Loucy (cell line): ENCODE results near the gene CCDC188.

Experiments used
- H2AFZ ChIP-seq: fragments of 200-600 bp; sonication (generic); 2 replicates; pipeline ENCODE4 v1.6.0; 2016; ENCODE audit warnings: antibody characterized with exemption, mild to moderate bottlenecking, low read length, moderate library complexity
- H3F3A ChIP-seq: fragments of 200-600 bp; 2 replicates; pipeline ENCODE4 v1.6.0; 2016; ENCODE audit warnings: antibody characterized with exemption, low read depth, mild to moderate bottlenecking
- H3K27me3 ChIP-seq: fragments of 200-600 bp; sonication (generic); 2 replicates; pipeline ENCODE4 v1.6.1; 2014; ENCODE audit warnings: low read length, mild to moderate bottlenecking; ENCODE audit not compliant: insufficient read depth, poor library complexity, severe bottlenecking
- H3K36me3 ChIP-seq: fragments of 200-600 bp; sonication (generic); 2 replicates; pipeline ENCODE4 v1.6.1; 2016; ENCODE audit warnings: low read length; ENCODE audit not compliant: insufficient read depth
- H3K4me1 ChIP-seq: fragments of 200-600 bp; sonication (generic); 2 replicates; pipeline ENCODE4 v1.5.1; 2014; ENCODE audit warnings: low read length, mild to moderate bottlenecking; ENCODE audit not compliant: insufficient read depth, poor library complexity, severe bottlenecking
- H3K4me2 ChIP-seq: fragments of 200-600 bp; sonication (generic); 2 replicates; pipeline ENCODE4 v1.6.0; 2014; ENCODE audit warnings: antibody characterized with exemption, low read length, low read depth, mild to moderate bottlenecking; ENCODE audit not compliant: poor library complexity, severe bottlenecking
- H3K4me3 ChIP-seq: fragments of 200-600 bp; sonication (generic); 2 replicates; pipeline ENCODE4 v1.5.1; 2014; ENCODE audit warnings: low read length, mild to moderate bottlenecking, mixed read lengths; ENCODE audit not compliant: poor library complexity, severe bottlenecking
- H3K79me2 ChIP-seq: fragments of 200-600 bp; sonication (generic); 2 replicates; pipeline ENCODE4 v1.6.1; 2014; ENCODE audit warnings: low read length; ENCODE audit not compliant: insufficient read depth
- H3K9ac ChIP-seq: fragments of 200-600 bp; sonication (generic); 2 replicates; pipeline ENCODE4 v1.6.0; 2014; ENCODE audit warnings: mild to moderate bottlenecking, low read depth, low read length, moderate library complexity; ENCODE audit not compliant: poor library complexity, severe bottlenecking
- H3K9me2 ChIP-seq: fragments of 200-600 bp; sonication (generic); replicated peaks from 2 replicates; pipeline ENCODE4 v1.6.1; 2016; ENCODE audit warnings: low read depth, low read length, mixed read lengths
- H3K9me3 ChIP-seq: fragments of 200-600 bp; sonication (generic); 2 replicates; pipeline ENCODE4 v1.6.1; 2014; ENCODE audit warnings: mild to moderate bottlenecking, antibody characterized with exemption, low read length, low read depth; ENCODE audit not compliant: insufficient read depth
- H4K20me1 ChIP-seq: fragments of 200-600 bp; sonication (generic); 2 replicates; pipeline ENCODE4 v1.6.0; 2014; ENCODE audit warnings: antibody characterized with exemption, low read length, mild to moderate bottlenecking; ENCODE audit not compliant: insufficient read depth, poor library complexity, severe bottlenecking
- EZH2phosphoT487 ChIP-seq: fragments of 200-600 bp; IDR thresholded peaks from 2 replicates; pipeline ENCODE4 v1.6.1; 2018; ENCODE audit warnings: antibody characterized with exemption, mild to moderate bottlenecking, moderate library complexity, borderline replicate concordance
- TF ChIP-seq, protein P1 (sequence below): fragments of 200-600 bp; sonication (generic); conservative IDR thresholded peaks from 2 replicates; pipeline ENCODE4 v1.5.1; 2014; ENCODE audit warnings: mild to moderate bottlenecking, antibody characterized with exemption, low read length

The CCDC188 gene

DNA sequence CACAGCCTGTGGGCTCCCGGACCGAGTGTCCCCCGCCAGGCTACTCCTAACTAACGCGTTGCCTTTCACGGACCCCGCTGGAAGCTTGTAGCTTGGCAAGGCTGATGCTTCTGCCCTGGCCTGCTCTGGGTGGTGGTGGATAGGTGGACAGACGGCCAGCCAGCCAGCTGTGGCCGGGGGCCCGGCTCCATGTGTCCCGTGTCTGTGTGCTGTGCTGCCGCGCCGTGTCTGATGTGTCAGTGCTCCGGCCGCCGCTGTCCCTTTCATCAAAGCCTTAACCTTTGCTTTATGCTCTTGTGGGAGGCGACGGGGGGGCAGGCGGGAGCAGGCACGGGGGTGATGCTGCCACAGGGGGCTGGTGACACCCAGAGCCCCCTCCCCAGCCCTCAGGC is 5.0 kb downstream of the CCDC188 start:
- Histone ChIP-seq H3K79me2 (no peaks in the 10 kb centered on the region), H3K9ac (no peak overlapping the region), H3K4me3 (no peak overlapping the region), H3K27me3 (no peaks in the 10 kb centered on the region), H4K20me1 (no peaks in the 10 kb centered on the region), H3K9me3 (no peaks in the 10 kb centered on the region), H3K9me2 (no peaks in the 10 kb centered on the region), H3F3A (no peaks in the 10 kb centered on the region), H2AFZ (no peak overlapping the region), H3K36me3 (no peaks in the 10 kb centered on the region), H3K4me1 (peaks cover 12% of the 10 kb centered on the region), H3K4me2 (no peak overlapping the region)
- TF ChIP-seq, protein P1, sequence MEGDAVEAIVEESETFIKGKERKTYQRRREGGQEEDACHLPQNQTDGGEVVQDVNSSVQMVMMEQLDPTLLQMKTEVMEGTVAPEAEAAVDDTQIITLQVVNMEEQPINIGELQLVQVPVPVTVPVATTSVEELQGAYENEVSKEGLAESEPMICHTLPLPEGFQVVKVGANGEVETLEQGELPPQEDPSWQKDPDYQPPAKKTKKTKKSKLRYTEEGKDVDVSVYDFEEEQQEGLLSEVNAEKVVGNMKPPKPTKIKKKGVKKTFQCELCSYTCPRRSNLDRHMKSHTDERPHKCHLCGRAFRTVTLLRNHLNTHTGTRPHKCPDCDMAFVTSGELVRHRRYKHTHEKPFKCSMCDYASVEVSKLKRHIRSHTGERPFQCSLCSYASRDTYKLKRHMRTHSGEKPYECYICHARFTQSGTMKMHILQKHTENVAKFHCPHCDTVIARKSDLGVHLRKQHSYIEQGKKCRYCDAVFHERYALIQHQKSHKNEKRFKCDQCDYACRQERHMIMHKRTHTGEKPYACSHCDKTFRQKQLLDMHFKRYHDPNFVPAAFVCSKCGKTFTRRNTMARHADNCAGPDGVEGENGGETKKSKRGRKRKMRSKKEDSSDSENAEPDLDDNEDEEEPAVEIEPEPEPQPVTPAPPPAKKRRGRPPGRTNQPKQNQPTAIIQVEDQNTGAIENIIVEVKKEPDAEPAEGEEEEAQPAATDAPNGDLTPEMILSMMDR: no peak
- no peak for TF ChIP-seq EZH2phosphoT487

DNA sequence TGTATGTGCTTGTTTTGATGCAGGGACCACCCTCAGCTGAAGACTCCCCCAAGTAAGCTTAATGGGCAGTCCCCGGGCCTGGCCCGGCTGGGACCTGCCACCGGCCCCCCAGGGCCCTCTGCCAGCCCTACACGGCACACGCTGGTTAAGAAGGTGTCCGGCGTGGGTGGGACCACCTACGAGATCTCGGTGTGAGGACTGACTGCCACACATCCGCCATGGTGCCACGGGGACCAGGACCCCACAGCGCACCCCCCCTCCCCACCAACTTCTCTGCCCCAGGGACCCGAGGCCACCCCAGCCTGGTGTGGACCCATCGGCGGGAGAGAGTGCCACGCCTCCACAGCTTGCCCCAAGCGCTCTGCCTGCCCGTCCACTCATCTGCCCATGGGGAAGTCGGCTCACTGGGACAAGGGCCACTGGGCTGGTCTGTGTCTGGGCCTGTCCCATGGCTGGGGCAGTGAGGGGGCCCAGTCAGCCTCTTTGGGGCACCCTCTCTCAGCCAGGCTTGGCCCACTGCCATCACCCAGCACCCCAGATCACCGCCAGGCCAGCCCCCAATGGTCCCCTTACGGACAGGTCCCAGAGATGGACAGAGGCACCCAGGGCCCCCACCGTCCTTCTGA is 5.5 kb downstream of the CCDC188 start:
- H3K4me2 ChIP-seq: no peak overlapping the region
- no peak overlapping the region for H3K9ac ChIP-seq
- H3K9me3 ChIP-seq: no peaks in the 10 kb centered on the region
- peaks cover 12% of the 10 kb centered on the region for H3K4me1 ChIP-seq
- H4K20me1 ChIP-seq: no peaks in the 10 kb centered on the region
- TF ChIP-seq, protein P1: no peak
- TF ChIP-seq EZH2phosphoT487: no peak
- H3F3A ChIP-seq: no peaks in the 10 kb centered on the region
- H3K4me3 ChIP-seq: no peak overlapping the region
- H2AFZ ChIP-seq: no peak overlapping the region
- no peaks in the 10 kb centered on the region for H3K9me2 ChIP-seq
- no peaks in the 10 kb centered on the region for H3K36me3 ChIP-seq
- H3K27me3 ChIP-seq: no peaks in the 10 kb centered on the region
- no peaks in the 10 kb centered on the region for H3K79me2 ChIP-seq

DNA sequence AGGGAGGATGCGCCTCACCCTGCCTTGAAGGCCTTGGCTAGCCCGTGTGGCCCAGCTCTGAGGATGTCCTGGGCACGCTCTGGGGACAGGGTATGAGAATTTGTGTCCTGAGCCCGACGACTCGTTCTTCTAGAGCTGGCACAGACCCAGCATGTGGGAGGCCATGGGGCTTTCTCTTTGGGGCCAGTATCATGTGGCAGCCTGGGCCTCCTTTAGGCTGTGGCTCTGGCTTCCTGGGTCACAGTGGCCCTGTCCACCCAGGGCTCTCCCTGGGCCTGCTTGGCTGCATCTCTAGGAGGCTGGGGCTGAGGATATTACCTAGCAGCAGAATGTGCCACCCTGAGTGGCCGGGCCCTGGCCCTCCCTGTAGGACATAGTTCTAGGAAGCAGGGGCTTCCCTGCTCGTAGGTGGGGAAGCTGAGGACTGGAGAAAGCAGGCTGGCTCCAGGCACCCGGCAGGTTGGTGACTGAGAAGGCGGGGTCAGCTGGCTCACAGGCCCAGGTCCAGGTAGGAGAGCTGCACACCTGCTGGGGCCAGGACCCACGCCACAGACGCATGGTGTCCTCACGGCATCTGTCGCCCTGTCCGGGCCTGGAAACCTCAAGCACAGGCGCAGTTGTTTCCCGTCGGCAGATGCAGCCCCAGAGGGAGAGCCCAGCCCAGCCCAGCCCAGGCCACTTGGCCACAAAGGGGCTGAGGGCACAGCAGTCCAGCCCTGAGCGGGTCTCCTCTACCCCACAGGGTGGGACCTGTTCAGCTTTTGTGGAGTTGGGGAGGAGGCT is 6.8 kb downstream of the CCDC188 start:
- no peak for TF ChIP-seq EZH2phosphoT487
- TF ChIP-seq, protein P1: no peak
- peaks cover 12% of the 10 kb centered on the region for H3K4me1 ChIP-seq
- H3F3A ChIP-seq: no peaks in the 10 kb centered on the region
- H3K36me3 ChIP-seq: no peaks in the 10 kb centered on the region; the same call in 1 of the 2 replicates
- H3K79me2 ChIP-seq: no peaks in the 10 kb centered on the region
- no peak overlapping the region for H3K4me2 ChIP-seq
- no peaks in the 10 kb centered on the region for H3K9me2 ChIP-seq
- no peaks in the 10 kb centered on the region for H3K9me3 ChIP-seq
- no peak overlapping the region for H3K9ac ChIP-seq
- no peaks in the 10 kb centered on the region for H4K20me1 ChIP-seq
- H2AFZ ChIP-seq: no peak overlapping the region
- H3K4me3 ChIP-seq: no peak overlapping the region
- H3K27me3 ChIP-seq: no peaks in the 10 kb centered on the region
